K562 (cell line): Measurements from ENCODE around the gene VWA3A.

Source experiments
- EZH2 ChIP-seq: IDR thresholded peaks from 2 replicates; pipeline ENCODE4 v1.6.1; 2012; ENCODE audit warnings: low read depth, mild to moderate bottlenecking, inconsistent platforms, low read length, borderline replicate concordance
- HDAC6 ChIP-seq: IDR thresholded peaks from 2 replicates; pipeline ENCODE4 v1.6.1; 2012; ENCODE audit warnings: low read depth, mild to moderate bottlenecking, control low read depth, inconsistent platforms, low read length, moderate library complexity
- HIVEP1 ChIP-seq: fragments of 250-450 bp; sonication (Bioruptor Pico); IDR thresholded peaks from 2 replicates; pipeline ENCODE4 v1.4.0; 2020; ENCODE audit warnings: mild to moderate bottlenecking
- MGA ChIP-seq: fragments of 450-650 bp; IDR thresholded peaks from 2 replicates; pipeline ENCODE4 v1.6.1; 2016; ENCODE audit warnings: mild to moderate bottlenecking, moderate library complexity
- NFIC ChIP-seq: fragments of 450-650 bp; IDR thresholded peaks from 2 replicates; pipeline ENCODE4 v1.6.1; 2017; ENCODE audit warnings: mild to moderate bottlenecking, inconsistent platforms
- POLR2A ChIP-seq: fragments of 450-650 bp; conservative IDR thresholded peaks from 2 replicates; pipeline ENCODE4 v1.6.1; 2016
- POLR2G ChIP-seq: fragments of 200-400 bp; formaldehyde crosslinking; IDR thresholded peaks from 2 replicates; pipeline ENCODE4 v1.6.1; 2017; ENCODE audit warnings: low read depth, mild to moderate bottlenecking, antibody characterized with exemption, low read length, moderate library complexity
- SETDB1 ChIP-seq: IDR thresholded peaks from one replicate; pipeline ENCODE4 v1.6.1; 2012; ENCODE audit warnings: low read length, control low read depth, inconsistent platforms
- ZFP1 ChIP-seq: fragments of 450-650 bp; formaldehyde crosslinking; IDR thresholded peaks from 2 replicates; pipeline ENCODE4 v1.4.0; 2020; ENCODE audit warnings: mild to moderate bottlenecking, mixed read lengths
- ZNF57 ChIP-seq: fragments of 450-650 bp; formaldehyde crosslinking; IDR thresholded peaks from 2 replicates; pipeline ENCODE4 v1.4.0; 2020; ENCODE audit warnings: mild to moderate bottlenecking, moderate library complexity
- TF ChIP-seq, protein P1 (sequence below), 3 experiments: IDR thresholded peaks in 2 of 3; conservative IDR thresholded peaks in 1 of 3; 2 replicates each; pipeline ENCODE4 v1.5.1; 2011 to 2012; ENCODE audit warnings: low read length in 3 of 3, mild to moderate bottlenecking in 3 of 3, control low read depth in 2 of 3, improper control_type of control experiment in 1 of 3, inconsistent platforms in 1 of 3, low read depth in 1 of 3, mixed read lengths in 1 of 3, moderate library complexity in 1 of 3; ENCODE audit not compliant: insufficient read depth in 2 of 3
- TF ChIP-seq, protein P2 (sequence below): sonication (generic); formaldehyde crosslinking; IDR thresholded peaks from 2 replicates; pipeline ENCODE4 v1.8.0; 2022; ENCODE audit warnings: missing genetic modification reagents, mild to moderate bottlenecking, borderline replicate concordance

DNA sequence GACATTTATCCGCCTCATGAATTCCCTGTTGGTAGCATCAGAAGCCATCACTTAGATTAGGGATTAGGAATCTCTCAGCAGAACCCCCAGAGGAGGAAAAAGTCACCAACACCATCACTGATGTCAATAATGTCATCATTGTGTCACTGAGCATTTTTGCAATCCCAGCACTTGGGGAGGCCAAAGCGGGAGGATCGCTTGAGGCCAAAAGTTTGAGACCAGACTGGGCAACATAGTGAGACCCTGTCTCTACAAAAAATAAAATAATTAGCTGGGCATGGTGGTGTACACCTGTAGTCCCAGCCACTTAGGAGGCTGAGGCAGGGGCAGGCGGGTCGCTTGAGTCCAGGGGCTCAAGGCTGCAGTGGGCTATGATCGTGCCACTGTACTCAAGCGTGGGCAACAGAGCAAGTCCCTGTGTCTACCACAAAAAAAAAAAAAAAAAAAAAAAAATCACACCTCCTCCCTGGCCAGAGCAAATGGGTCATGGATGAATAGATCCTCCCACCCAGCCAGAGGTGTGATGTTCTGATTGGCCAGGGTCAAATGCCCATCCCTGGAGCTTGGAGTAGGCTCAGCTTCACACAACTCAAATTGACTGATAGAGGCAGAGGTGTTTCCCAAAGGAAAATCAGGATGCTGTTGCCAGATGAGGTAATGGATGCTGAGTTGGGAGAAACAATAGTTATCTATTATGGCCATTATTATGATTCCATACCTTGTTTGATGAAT, 31.6 kb downstream of the VWA3A start:
- TF ChIP-seq HIVEP1 (CRISPR knock-in tag) (no peak), MGA (no peak), EZH2 (no peak), SETDB1 (no peak), HDAC6 (no peak), ZFP1 (CRISPR knock-in tag) (no peak), POLR2A (no peak), POLR2G (no peak), ZNF57 (no peak), NFIC (no peak)
- TF ChIP-seq, protein P1, sequence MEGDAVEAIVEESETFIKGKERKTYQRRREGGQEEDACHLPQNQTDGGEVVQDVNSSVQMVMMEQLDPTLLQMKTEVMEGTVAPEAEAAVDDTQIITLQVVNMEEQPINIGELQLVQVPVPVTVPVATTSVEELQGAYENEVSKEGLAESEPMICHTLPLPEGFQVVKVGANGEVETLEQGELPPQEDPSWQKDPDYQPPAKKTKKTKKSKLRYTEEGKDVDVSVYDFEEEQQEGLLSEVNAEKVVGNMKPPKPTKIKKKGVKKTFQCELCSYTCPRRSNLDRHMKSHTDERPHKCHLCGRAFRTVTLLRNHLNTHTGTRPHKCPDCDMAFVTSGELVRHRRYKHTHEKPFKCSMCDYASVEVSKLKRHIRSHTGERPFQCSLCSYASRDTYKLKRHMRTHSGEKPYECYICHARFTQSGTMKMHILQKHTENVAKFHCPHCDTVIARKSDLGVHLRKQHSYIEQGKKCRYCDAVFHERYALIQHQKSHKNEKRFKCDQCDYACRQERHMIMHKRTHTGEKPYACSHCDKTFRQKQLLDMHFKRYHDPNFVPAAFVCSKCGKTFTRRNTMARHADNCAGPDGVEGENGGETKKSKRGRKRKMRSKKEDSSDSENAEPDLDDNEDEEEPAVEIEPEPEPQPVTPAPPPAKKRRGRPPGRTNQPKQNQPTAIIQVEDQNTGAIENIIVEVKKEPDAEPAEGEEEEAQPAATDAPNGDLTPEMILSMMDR (IDR thresholded peaks at IDR 0.05 in 2 of 3, conservative IDR thresholded peaks at IDR 0.05 in 1 of 3; ENCODE audit: insufficient read depth in 2 of 3, low read depth in 1 of 3, low read length in 3 of 3), result no peak
- TF ChIP-seq, protein P2, sequence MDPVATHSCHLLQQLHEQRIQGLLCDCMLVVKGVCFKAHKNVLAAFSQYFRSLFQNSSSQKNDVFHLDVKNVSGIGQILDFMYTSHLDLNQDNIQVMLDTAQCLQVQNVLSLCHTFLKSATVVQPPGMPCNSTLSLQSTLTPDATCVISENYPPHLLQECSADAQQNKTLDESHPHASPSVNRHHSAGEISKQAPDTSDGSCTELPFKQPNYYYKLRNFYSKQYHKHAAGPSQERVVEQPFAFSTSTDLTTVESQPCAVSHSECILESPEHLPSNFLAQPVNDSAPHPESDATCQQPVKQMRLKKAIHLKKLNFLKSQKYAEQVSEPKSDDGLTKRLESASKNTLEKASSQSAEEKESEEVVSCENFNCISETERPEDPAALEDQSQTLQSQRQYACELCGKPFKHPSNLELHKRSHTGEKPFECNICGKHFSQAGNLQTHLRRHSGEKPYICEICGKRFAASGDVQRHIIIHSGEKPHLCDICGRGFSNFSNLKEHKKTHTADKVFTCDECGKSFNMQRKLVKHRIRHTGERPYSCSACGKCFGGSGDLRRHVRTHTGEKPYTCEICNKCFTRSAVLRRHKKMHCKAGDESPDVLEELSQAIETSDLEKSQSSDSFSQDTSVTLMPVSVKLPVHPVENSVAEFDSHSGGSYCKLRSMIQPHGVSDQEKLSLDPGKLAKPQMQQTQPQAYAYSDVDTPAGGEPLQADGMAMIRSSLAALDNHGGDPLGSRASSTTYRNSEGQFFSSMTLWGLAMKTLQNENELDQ (CRISPR knock-in tag), result no peak
